Ishikawa (cell line): Measurements from ENCODE around the gene MCL1.

Experiments
- CREB1 ChIP-seq: IDR thresholded peaks from 2 replicates; pipeline ENCODE4 v1.6.1; 2012; ENCODE audit warnings: low read depth
- EGR1 ChIP-seq: IDR thresholded peaks from 2 replicates; pipeline ENCODE4 v1.6.1; 2012
- EP300 ChIP-seq: IDR thresholded peaks from 2 replicates; pipeline ENCODE4 v1.6.1; 2012; ENCODE audit warnings: borderline replicate concordance
- RAD21 ChIP-seq: IDR thresholded peaks from 2 replicates; pipeline ENCODE4 v1.6.1; 2012; ENCODE audit warnings: low read depth
- TAF1 ChIP-seq: IDR thresholded peaks from 2 replicates; pipeline ENCODE4 v1.6.1; 2012; ENCODE audit warnings: low read depth, mild to moderate bottlenecking
- TCF12 ChIP-seq: IDR thresholded peaks from 2 replicates; pipeline ENCODE4 v1.6.1; 2012; ENCODE audit warnings: low read depth
- YY1 ChIP-seq: IDR thresholded peaks from 2 replicates; pipeline ENCODE4 v1.6.1; 2012; ENCODE audit warnings: low read depth
- TF ChIP-seq, protein P1 (sequence below): IDR thresholded peaks from 2 replicates; pipeline ENCODE4 v1.6.1; 2012; ENCODE audit warnings: low read depth, mild to moderate bottlenecking
- TF ChIP-seq, protein P2 (sequence below): IDR thresholded peaks from 2 replicates; pipeline ENCODE4 v1.6.1; 2012

DNA sequence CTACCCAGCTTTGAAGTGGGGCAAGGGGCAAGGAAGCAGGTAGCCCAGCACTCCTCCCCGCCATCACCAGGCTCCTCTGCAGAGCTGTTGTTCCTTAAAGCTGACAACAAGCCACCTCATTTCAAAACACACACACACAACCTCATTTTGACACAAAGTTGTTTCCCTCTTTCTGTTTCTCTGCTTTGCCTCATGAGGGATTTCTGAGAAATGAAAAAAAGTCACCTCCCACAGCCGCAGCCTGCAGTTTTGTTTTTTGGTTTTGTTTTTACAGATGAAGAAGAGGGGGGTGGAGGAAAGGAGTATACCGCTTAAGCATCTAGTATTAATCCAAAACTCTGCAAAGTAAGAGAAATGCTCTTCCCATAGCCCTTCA, 12.1 kb downstream of the MCL1 start:
- TF ChIP-seq TCF12 (no peak), YY1 (no peak), CREB1 (no peak), TAF1 (no peak), EP300 (no peak), RAD21 (no peak), EGR1 (no peak)
- TF ChIP-seq, protein P1, sequence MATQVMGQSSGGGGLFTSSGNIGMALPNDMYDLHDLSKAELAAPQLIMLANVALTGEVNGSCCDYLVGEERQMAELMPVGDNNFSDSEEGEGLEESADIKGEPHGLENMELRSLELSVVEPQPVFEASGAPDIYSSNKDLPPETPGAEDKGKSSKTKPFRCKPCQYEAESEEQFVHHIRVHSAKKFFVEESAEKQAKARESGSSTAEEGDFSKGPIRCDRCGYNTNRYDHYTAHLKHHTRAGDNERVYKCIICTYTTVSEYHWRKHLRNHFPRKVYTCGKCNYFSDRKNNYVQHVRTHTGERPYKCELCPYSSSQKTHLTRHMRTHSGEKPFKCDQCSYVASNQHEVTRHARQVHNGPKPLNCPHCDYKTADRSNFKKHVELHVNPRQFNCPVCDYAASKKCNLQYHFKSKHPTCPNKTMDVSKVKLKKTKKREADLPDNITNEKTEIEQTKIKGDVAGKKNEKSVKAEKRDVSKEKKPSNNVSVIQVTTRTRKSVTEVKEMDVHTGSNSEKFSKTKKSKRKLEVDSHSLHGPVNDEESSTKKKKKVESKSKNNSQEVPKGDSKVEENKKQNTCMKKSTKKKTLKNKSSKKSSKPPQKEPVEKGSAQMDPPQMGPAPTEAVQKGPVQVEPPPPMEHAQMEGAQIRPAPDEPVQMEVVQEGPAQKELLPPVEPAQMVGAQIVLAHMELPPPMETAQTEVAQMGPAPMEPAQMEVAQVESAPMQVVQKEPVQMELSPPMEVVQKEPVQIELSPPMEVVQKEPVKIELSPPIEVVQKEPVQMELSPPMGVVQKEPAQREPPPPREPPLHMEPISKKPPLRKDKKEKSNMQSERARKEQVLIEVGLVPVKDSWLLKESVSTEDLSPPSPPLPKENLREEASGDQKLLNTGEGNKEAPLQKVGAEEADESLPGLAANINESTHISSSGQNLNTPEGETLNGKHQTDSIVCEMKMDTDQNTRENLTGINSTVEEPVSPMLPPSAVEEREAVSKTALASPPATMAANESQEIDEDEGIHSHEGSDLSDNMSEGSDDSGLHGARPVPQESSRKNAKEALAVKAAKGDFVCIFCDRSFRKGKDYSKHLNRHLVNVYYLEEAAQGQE = no peak
- TF ChIP-seq, protein P2, sequence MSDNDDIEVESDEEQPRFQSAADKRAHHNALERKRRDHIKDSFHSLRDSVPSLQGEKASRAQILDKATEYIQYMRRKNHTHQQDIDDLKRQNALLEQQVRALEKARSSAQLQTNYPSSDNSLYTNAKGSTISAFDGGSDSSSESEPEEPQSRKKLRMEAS = no peak
